ENCODE data around the gene CTRB2.
"Not testable (repeated sequence)": the region's sequence is repeated elsewhere in the genome, so short reads cannot be mapped to it uniquely, and the experiment has no call there.

Gene CTRB2

GRCh38 chr16:75225678-75226515, 18.9 kb upstream of the CTRB2 start:
- peak; percentile 1 for DNase-seq

- no peak for DNase-seq
Measured at GRCh38 chr16:75225092-75225491, 18.1 kb upstream of the CTRB2 start.

- peak; percentile 1 for DNase-seq
Measured at GRCh38 chr16:75224306-75225082, 17.5 kb upstream of the CTRB2 start.

GRCh38 chr16:75223129-75223528, 16.2 kb upstream of the CTRB2 start:
- not testable (repeated sequence) for DNase-seq

GRCh38 chr16:75222271-75222783, 15.4 kb upstream of the CTRB2 start:
- peak; percentile 0 for DNase-seq

GRCh38 chr16:75219838-75220237, 12.9 kb upstream of the CTRB2 start:
- peak; percentile 0 for DNase-seq

GRCh38 chr16:75219088-75219487, 12.1 kb upstream of the CTRB2 start:
- DNase-seq: no peak

- no peak for DNase-seq
Measured at GRCh38 chr16:75218256-75219076, 11.5 kb upstream of the CTRB2 start, which contains the start of gene CTRB1. Gene CTRB1 (plus strand): TSS chr16:75218988. CDS start chr16:75219008, 20 bp downstream.

GRCh38 chr16:75217389-75217851, 10.5 kb upstream of the CTRB2 start:
- DNase-seq: no peak

GRCh38 chr16:75216576-75216975, 9.6 kb upstream of the CTRB2 start:
- DNase-seq: no peak

GRCh38 chr16:75216127-75216526, 9.2 kb upstream of the CTRB2 start:
- no peak for DNase-seq

GRCh38 chr16:75211286-75211685, 4.3 kb upstream of the CTRB2 start:
- DNase-seq: not testable (repeated sequence)

GRCh38 chr16:75209944-75210343, 3.0 kb upstream of the CTRB2 start:
- DNase-seq: no peak

GRCh38 chr16:75209514-75209913, 2.6 kb upstream of the CTRB2 start:
- not testable (repeated sequence) for DNase-seq

GRCh38 chr16:75208861-75209505, 2.0 kb upstream of the CTRB2 start:
- no peak for DNase-seq

GRCh38 chr16:75208242-75208825, 1.4 kb upstream of the CTRB2 start:
- DNase-seq: no peak

- no peak for DNase-seq
Measured at GRCh38 chr16:75207831-75208230, 870 bp upstream of the CTRB2 start.

GRCh38 chr16:75205961-75206748, 806 bp downstream of the CTRB2 start:
- DNase-seq: not testable (repeated sequence)

- DNase-seq: not testable (repeated sequence)
Measured at GRCh38 chr16:75205438-75205837, 1.5 kb downstream of the CTRB2 start.

GRCh38 chr16:75204905-75205304, 2.1 kb downstream of the CTRB2 start:
- not testable (repeated sequence) for DNase-seq

- DNase-seq: no peak
Measured at GRCh38 chr16:75204410-75204758, 2.6 kb downstream of the CTRB2 start.

Measured in HCEC 1CT (cell line).